ENCODE measurements around the gene DACH2. TPM values are rescaled to one million over a fixed set of nuclear protein-coding genes. Genes with fewer than 3 reads are reported as not detected.

The DACH2 gene
- polyA plus RNA-seq, 1 donor from 2014 or later = 20.6 TPM

GRCh38 chrX:86407371-86407770 is 259.1 kb downstream of the DACH2 start:
- no peaks in the 10 kb centered on the region for H3K9me2 ChIP-seq (ENCODE audit: insufficient read depth, low read length)
- no peak overlapping the region for H3K4me2 ChIP-seq (ENCODE audit: low read length)
- no peak overlapping the region for H3K4me3 ChIP-seq (ENCODE audit: low read length)
- H3K27me3 ChIP-seq (ENCODE audit: insufficient read depth, low read depth, low read length) = no peaks in the 10 kb centered on the region
- H3K27ac ChIP-seq (ENCODE audit: low read length) = no peak overlapping the region
- H4K20me1 ChIP-seq (ENCODE audit: insufficient read depth) = no peaks in the 10 kb centered on the region
- TF ChIP-seq MXI1 (conservative IDR thresholded peaks at IDR 0.05; ENCODE audit: poor library complexity, severe bottlenecking) (no peak), RAD21 (conservative IDR thresholded peaks at IDR 0.05) (no peak), EZH2 (IDR thresholded peaks at IDR 0.05; ENCODE audit: borderline replicate concordance, insufficient read depth, low read length, poor library complexity, severe bottlenecking) (no peak)
- no peaks in the 10 kb centered on the region for H3K79me2 ChIP-seq (replicated peaks; ENCODE audit: insufficient read depth, low read length)
- H3K9me3 ChIP-seq (ENCODE audit: low read length) = no peaks in the 10 kb centered on the region
- H3F3A ChIP-seq (ENCODE audit: insufficient read depth, low read length, poor library complexity, severe bottlenecking) = no peaks in the 10 kb centered on the region
- H3K36me3 ChIP-seq (ENCODE audit: insufficient read depth, low read length) = no peaks in the 10 kb centered on the region
- H2AFZ ChIP-seq (ENCODE audit: low read depth, low read length) = no peak overlapping the region
- no peak overlapping the region for H3K9ac ChIP-seq (ENCODE audit: low read length)

GRCh38 chrX:86421771-86422170 is 273.5 kb downstream of the DACH2 start:
- TF ChIP-seq SMC3 (conservative IDR thresholded peaks at IDR 0.05; ENCODE audit: poor library complexity) (no peak), EZH2 (IDR thresholded peaks at IDR 0.05; ENCODE audit: borderline replicate concordance, insufficient read depth, low read length, poor library complexity, severe bottlenecking) (no peak)
- Histone ChIP-seq H3K36me3 (ENCODE audit: insufficient read depth, low read length) (no peaks in the 10 kb centered on the region), H3K27me3 (ENCODE audit: insufficient read depth, low read depth, low read length) (no peaks in the 10 kb centered on the region), H2AFZ (ENCODE audit: low read depth, low read length) (no peak overlapping the region), H3K9me3 (ENCODE audit: low read length) (no peaks in the 10 kb centered on the region), H3K27ac (ENCODE audit: low read length) (no peak overlapping the region), H3K4me2 (ENCODE audit: low read length) (no peak overlapping the region), H3K9ac (ENCODE audit: low read length) (no peak overlapping the region), H3K9me2 (ENCODE audit: insufficient read depth, low read length) (no peaks in the 10 kb centered on the region), H3K4me3 (ENCODE audit: low read length) (no peak overlapping the region), H4K20me1 (ENCODE audit: insufficient read depth) (no peaks in the 10 kb centered on the region), H3K79me2 (replicated peaks; ENCODE audit: insufficient read depth, low read length) (no peaks in the 10 kb centered on the region), H3F3A (ENCODE audit: insufficient read depth, low read length, poor library complexity, severe bottlenecking) (no peaks in the 10 kb centered on the region)

GRCh38 chrX:86436116-86436515 is 287.9 kb downstream of the DACH2 start:
- Histone ChIP-seq H3K27me3 (ENCODE audit: insufficient read depth, low read depth, low read length) (no peaks in the 10 kb centered on the region), H3K36me3 (ENCODE audit: insufficient read depth, low read length) (no peaks in the 10 kb centered on the region), H2AFZ (ENCODE audit: low read depth, low read length) (no peak overlapping the region), H3K27ac (ENCODE audit: low read length) (no peak overlapping the region), H3K9me3 (ENCODE audit: low read length) (no peaks in the 10 kb centered on the region), H4K20me1 (ENCODE audit: insufficient read depth) (no peaks in the 10 kb centered on the region), H3K9me2 (ENCODE audit: insufficient read depth, low read length) (no peaks in the 10 kb centered on the region), H3K9ac (ENCODE audit: low read length) (no peak overlapping the region), H3F3A (ENCODE audit: insufficient read depth, low read length, poor library complexity, severe bottlenecking) (no peaks in the 10 kb centered on the region), H3K4me2 (ENCODE audit: low read length) (no peak overlapping the region), H3K79me2 (replicated peaks; ENCODE audit: insufficient read depth, low read length) (no peaks in the 10 kb centered on the region), H3K4me3 (ENCODE audit: low read length) (no peak overlapping the region)
- TF ChIP-seq SMC3 (conservative IDR thresholded peaks at IDR 0.05; ENCODE audit: poor library complexity) = no peak
- TF ChIP-seq EZH2 (IDR thresholded peaks at IDR 0.05; ENCODE audit: borderline replicate concordance, insufficient read depth, low read length, poor library complexity, severe bottlenecking) = no peak
- no peak for TF ChIP-seq MXI1 (conservative IDR thresholded peaks at IDR 0.05; ENCODE audit: poor library complexity, severe bottlenecking)
- TF ChIP-seq CTCF (IDR thresholded peaks at IDR 0.05; ENCODE audit: poor library complexity, severe bottlenecking) = no peak
- TF ChIP-seq TAF1 (IDR thresholded peaks at IDR 0.05; ENCODE audit: low read depth) = no peak
- TF ChIP-seq EP300 (conservative IDR thresholded peaks at IDR 0.05; ENCODE audit: poor library complexity, severe bottlenecking) = no peak
- no peak for TF ChIP-seq RAD21 (conservative IDR thresholded peaks at IDR 0.05)
- no peak for TF ChIP-seq POLR2AphosphoS5 (IDR thresholded peaks at IDR 0.05)
- no peak for TF ChIP-seq REST (IDR thresholded peaks at IDR 0.05; ENCODE audit: borderline replicate concordance)

Data from neural cell (in vitro differentiated cells).